Ectodermal cell (in vitro differentiated cells): ENCODE results near the gene HFE.
"Not testable (repeated sequence)": the region's sequence is repeated elsewhere in the genome, so short reads cannot be mapped to it uniquely, and the experiment has no call there.

ENCODE experiments used
- H3K27ac ChIP-seq: 2 replicates; pipeline ENCODE4 v1.7.0; 2013; ENCODE audit warnings: mild to moderate bottlenecking, low read depth, low read length; ENCODE audit not compliant: insufficient read depth, poor library complexity, severe bottlenecking
- H3K27me3 ChIP-seq: 2 replicates; pipeline ENCODE4 v1.7.0; 2013; ENCODE audit warnings: mild to moderate bottlenecking, low read length; ENCODE audit not compliant: insufficient read depth, control insufficient read depth, poor library complexity, severe bottlenecking
- H3K36me3 ChIP-seq: one replicate; pipeline ENCODE4 v1.7.0; 2013; ENCODE audit warnings: low read length; ENCODE audit not compliant: control insufficient read depth, insufficient read depth
- H3K4me1 ChIP-seq: one replicate; pipeline ENCODE4 v1.7.0; 2013; ENCODE audit warnings: low read length; ENCODE audit not compliant: control insufficient read depth, insufficient read depth
- H3K4me3 ChIP-seq: 2 replicates; pipeline ENCODE4 v1.7.0; 2013; ENCODE audit warnings: low read depth, low read length, control low read depth; ENCODE audit not compliant: insufficient read depth
- H3K9me3 ChIP-seq: 2 replicates; pipeline ENCODE4 v1.7.0; 2013; ENCODE audit warnings: mild to moderate bottlenecking, low read length, moderate library complexity; ENCODE audit not compliant: control insufficient read depth
- WGBS, 2 experiments: methylation state at CpG; one replicate each; pipeline ENCODE4 v1.1.7; 2013; ENCODE audit warnings: missing lambda C conversion rate in 2 of 2; 5-methylcytosine and 5-hydroxymethylcytosine counted together

The HFE gene

GRCh38 chr6:26051665-26052310 is 35.4 kb upstream of the HFE start:
- H3K4me3 ChIP-seq = no peak overlapping the region
- H3K4me1 ChIP-seq = peaks cover 5% of the 10 kb centered on the region
- no peak overlapping the region for H3K27ac ChIP-seq
- H3K27me3 ChIP-seq = no peaks in the 10 kb centered on the region
- no peaks in the 10 kb centered on the region for H3K36me3 ChIP-seq
- WGBS, 2 experiments = 86 to 96% methylated on average over 3 to 4 of the region's 4 CpGs
- no peaks in the 10 kb centered on the region for H3K9me3 ChIP-seq

- H3K9me3 ChIP-seq, H3K4me3 ChIP-seq, H3K36me3 ChIP-seq, H3K27ac ChIP-seq, H3K27me3 ChIP-seq: not testable (repeated sequence)
- peaks cover 11% of the 10 kb centered on the region for H3K4me1 ChIP-seq
- WGBS, 2 experiments = 92 to 94% methylated on average over 18 of the region's 18 CpGs
Measured at GRCh38 chr6:26052762-26053250, 34.4 kb upstream of the HFE start.

GRCh38 chr6:26053992-26054780 is 33.0 kb upstream of the HFE start:
- Histone ChIP-seq H3K27ac (peak overlapping the region; percentile 93), H3K27me3 (no peaks in the 10 kb centered on the region), H3K4me3 (peak overlapping the region; percentile 93), H3K36me3 (no peaks in the 10 kb centered on the region), H3K4me1 (peaks cover 6% of the 10 kb centered on the region), H3K9me3 (no peaks in the 10 kb centered on the region)
- 44 to 46% methylated on average over 7 of the region's 8 CpGs for WGBS, 2 experiments

GRCh38 chr6:26054781-26055718 is 32.2 kb upstream of the HFE start:
- Histone ChIP-seq H3K27ac (peak overlapping the region; percentile 93), H3K9me3 (no peaks in the 10 kb centered on the region), H3K4me1 (peaks cover 6% of the 10 kb centered on the region), H3K27me3 (no peaks in the 10 kb centered on the region), H3K4me3 (peak overlapping the region; percentile 93), H3K36me3 (no peaks in the 10 kb centered on the region)
- WGBS, 2 experiments = 2% methylated on average over 30 to 31 of the region's 31 CpGs

- Histone ChIP-seq H3K27me3 (no peaks in the 10 kb centered on the region), H3K36me3 (no peaks in the 10 kb centered on the region), H3K4me1 (peaks cover 6% of the 10 kb centered on the region), H3K27ac (peak overlapping the region; percentile 93), H3K4me3 (peak overlapping the region; percentile 93), H3K9me3 (no peaks in the 10 kb centered on the region)
- 0 to 1% methylated on average over 51 of the region's 51 CpGs for WGBS, 2 experiments
Measured at GRCh38 chr6:26055719-26056582, 31.3 kb upstream of the HFE start.

- Histone ChIP-seq H3K4me3 (peak overlapping the region; percentile 93), H3K4me1 (peaks cover 6% of the 10 kb centered on the region), H3K27me3 (no peaks in the 10 kb centered on the region), H3K27ac (peak overlapping the region; percentile 93), H3K36me3 (no peaks in the 10 kb centered on the region), H3K9me3 (no peaks in the 10 kb centered on the region)
- 1% methylated on average over 14 of the region's 14 CpGs for WGBS, 2 experiments
Measured at GRCh38 chr6:26056583-26057350, 30.5 kb upstream of the HFE start.

GRCh38 chr6:26057899-26058298 is 29.3 kb upstream of the HFE start:
- H3K4me3 ChIP-seq = no peak overlapping the region
- WGBS, 2 experiments = 80 to 89% methylated on average over 3 of the region's 3 CpGs
- H3K9me3 ChIP-seq = no peaks in the 10 kb centered on the region
- no peak overlapping the region for H3K27ac ChIP-seq
- no peaks in the 10 kb centered on the region for H3K36me3 ChIP-seq
- no peaks in the 10 kb centered on the region for H3K27me3 ChIP-seq
- peaks cover 6% of the 10 kb centered on the region for H3K4me1 ChIP-seq

- WGBS, 2 experiments = 94% methylated on average over 12 of the region's 12 CpGs
Measured at GRCh38 chr6:26058477-26059033, 28.7 kb upstream of the HFE start.

GRCh38 chr6:26059941-26060340 is 27.3 kb upstream of the HFE start:
- Histone ChIP-seq H3K27me3 (no peaks in the 10 kb centered on the region), H3K9me3 (no peaks in the 10 kb centered on the region), H3K27ac (no peak overlapping the region), H3K4me3 (no peak overlapping the region), H3K36me3 (no peaks in the 10 kb centered on the region), H3K4me1 (peaks cover 6% of the 10 kb centered on the region)
- 91 to 96% methylated on average over 4 of the region's 4 CpGs for WGBS, 2 experiments

More at GRCh38 chr6:26058477-26059033, 28.7 kb upstream of the HFE start:
- not testable (repeated sequence) for H3K27ac ChIP-seq, H3K4me1 ChIP-seq, H3K36me3 ChIP-seq, H3K9me3 ChIP-seq, H3K4me3 ChIP-seq, H3K27me3 ChIP-seq
